Measurements from ENCODE around the gene SELENOW.
"Not testable (repeated sequence)": the region's sequence is repeated elsewhere in the genome, so short reads cannot be mapped to it uniquely, and the experiment has no call there.

DNA sequence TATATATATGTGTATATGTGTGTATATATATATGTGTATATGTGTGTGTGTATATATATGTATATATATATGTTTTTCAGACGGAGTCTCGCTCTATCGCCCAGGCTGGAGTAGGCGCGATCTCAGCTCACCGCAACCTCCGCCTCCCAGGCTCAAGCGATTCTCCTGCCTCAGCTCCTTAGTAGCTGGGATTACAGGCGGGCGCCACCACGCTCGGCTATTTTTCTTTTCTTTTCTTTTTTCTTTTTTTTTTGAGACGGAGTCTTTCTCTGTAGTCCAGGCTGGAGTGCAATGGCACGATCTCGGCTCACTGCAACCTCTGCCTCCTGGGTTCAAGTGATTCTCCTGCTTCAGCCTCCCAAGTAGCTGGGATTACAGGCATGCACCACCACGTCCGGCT lies 32.4 kb upstream of the SELENOW start:
- TF ChIP-seq RXRA (IDR thresholded peaks at IDR 0.05); JUND (IDR thresholded peaks at IDR 0.05); YY1 (IDR thresholded peaks at IDR 0.05); FOXA1 (IDR thresholded peaks at IDR 0.05); RAD21 (IDR thresholded peaks at IDR 0.05); SP1 (IDR thresholded peaks at IDR 0.05); EGR1 (IDR thresholded peaks at IDR 0.05; ENCODE audit: low read depth in 2 of 2); TAF1 (conservative IDR thresholded peaks at IDR 0.05); GABPA (IDR thresholded peaks at IDR 0.05 in 1 of 2, conservative IDR thresholded peaks at IDR 0.05 in 1 of 2): not testable (repeated sequence)
- TF ChIP-seq, protein P1, sequence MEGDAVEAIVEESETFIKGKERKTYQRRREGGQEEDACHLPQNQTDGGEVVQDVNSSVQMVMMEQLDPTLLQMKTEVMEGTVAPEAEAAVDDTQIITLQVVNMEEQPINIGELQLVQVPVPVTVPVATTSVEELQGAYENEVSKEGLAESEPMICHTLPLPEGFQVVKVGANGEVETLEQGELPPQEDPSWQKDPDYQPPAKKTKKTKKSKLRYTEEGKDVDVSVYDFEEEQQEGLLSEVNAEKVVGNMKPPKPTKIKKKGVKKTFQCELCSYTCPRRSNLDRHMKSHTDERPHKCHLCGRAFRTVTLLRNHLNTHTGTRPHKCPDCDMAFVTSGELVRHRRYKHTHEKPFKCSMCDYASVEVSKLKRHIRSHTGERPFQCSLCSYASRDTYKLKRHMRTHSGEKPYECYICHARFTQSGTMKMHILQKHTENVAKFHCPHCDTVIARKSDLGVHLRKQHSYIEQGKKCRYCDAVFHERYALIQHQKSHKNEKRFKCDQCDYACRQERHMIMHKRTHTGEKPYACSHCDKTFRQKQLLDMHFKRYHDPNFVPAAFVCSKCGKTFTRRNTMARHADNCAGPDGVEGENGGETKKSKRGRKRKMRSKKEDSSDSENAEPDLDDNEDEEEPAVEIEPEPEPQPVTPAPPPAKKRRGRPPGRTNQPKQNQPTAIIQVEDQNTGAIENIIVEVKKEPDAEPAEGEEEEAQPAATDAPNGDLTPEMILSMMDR (IDR thresholded peaks at IDR 0.05; ENCODE audit: low read depth, low read length, missing input control): not testable (repeated sequence)
- TF ChIP-seq, protein P2, sequence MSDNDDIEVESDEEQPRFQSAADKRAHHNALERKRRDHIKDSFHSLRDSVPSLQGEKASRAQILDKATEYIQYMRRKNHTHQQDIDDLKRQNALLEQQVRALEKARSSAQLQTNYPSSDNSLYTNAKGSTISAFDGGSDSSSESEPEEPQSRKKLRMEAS (IDR thresholded peaks at IDR 0.05): not testable (repeated sequence)
- TF ChIP-seq, protein P3, sequence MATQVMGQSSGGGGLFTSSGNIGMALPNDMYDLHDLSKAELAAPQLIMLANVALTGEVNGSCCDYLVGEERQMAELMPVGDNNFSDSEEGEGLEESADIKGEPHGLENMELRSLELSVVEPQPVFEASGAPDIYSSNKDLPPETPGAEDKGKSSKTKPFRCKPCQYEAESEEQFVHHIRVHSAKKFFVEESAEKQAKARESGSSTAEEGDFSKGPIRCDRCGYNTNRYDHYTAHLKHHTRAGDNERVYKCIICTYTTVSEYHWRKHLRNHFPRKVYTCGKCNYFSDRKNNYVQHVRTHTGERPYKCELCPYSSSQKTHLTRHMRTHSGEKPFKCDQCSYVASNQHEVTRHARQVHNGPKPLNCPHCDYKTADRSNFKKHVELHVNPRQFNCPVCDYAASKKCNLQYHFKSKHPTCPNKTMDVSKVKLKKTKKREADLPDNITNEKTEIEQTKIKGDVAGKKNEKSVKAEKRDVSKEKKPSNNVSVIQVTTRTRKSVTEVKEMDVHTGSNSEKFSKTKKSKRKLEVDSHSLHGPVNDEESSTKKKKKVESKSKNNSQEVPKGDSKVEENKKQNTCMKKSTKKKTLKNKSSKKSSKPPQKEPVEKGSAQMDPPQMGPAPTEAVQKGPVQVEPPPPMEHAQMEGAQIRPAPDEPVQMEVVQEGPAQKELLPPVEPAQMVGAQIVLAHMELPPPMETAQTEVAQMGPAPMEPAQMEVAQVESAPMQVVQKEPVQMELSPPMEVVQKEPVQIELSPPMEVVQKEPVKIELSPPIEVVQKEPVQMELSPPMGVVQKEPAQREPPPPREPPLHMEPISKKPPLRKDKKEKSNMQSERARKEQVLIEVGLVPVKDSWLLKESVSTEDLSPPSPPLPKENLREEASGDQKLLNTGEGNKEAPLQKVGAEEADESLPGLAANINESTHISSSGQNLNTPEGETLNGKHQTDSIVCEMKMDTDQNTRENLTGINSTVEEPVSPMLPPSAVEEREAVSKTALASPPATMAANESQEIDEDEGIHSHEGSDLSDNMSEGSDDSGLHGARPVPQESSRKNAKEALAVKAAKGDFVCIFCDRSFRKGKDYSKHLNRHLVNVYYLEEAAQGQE (IDR thresholded peaks at IDR 0.05): not testable (repeated sequence)
- TF ChIP-seq, protein P4, sequence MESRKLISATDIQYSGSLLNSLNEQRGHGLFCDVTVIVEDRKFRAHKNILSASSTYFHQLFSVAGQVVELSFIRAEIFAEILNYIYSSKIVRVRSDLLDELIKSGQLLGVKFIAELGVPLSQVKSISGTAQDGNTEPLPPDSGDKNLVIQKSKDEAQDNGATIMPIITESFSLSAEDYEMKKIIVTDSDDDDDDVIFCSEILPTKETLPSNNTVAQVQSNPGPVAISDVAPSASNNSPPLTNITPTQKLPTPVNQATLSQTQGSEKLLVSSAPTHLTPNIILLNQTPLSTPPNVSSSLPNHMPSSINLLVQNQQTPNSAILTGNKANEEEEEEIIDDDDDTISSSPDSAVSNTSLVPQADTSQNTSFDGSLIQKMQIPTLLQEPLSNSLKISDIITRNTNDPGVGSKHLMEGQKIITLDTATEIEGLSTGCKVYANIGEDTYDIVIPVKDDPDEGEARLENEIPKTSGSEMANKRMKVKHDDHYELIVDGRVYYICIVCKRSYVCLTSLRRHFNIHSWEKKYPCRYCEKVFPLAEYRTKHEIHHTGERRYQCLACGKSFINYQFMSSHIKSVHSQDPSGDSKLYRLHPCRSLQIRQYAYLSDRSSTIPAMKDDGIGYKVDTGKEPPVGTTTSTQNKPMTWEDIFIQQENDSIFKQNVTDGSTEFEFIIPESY (IDR thresholded peaks at IDR 0.05): not testable (repeated sequence)
- TF ChIP-seq, protein P5, sequence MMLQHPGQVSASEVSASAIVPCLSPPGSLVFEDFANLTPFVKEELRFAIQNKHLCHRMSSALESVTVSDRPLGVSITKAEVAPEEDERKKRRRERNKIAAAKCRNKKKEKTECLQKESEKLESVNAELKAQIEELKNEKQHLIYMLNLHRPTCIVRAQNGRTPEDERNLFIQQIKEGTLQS (IDR thresholded peaks at IDR 0.05): not testable (repeated sequence)
